ENCODE results near the gene ZEB2. TPM values are rescaled to one million over a fixed set of nuclear protein-coding genes. Genes with fewer than 3 reads are reported as not detected.
"Not testable (repeated sequence)": the region's sequence is repeated elsewhere in the genome, so short reads cannot be mapped to it uniquely, and the experiment has no call there.

ZEB2 gene
- total RNA-seq, 2 experiments from 2014 or later, result 4.0 to 16.9 TPM

- Histone ChIP-seq H3K9me2 (ENCODE audit: insufficient read depth, low read length) (no peaks in the 10 kb centered on the region), H3K4me1 (ENCODE audit: insufficient read depth, low read length, poor library complexity, severe bottlenecking) (no peaks in the 10 kb centered on the region), H3K36me3 (ENCODE audit: insufficient read depth, low read length) (no peaks in the 10 kb centered on the region), H3K4me2 (ENCODE audit: low read length) (no peak overlapping the region), H4K20me1 (ENCODE audit: insufficient read depth, low read length) (no peaks in the 10 kb centered on the region), H3K9me3 (ENCODE audit: low read length) (no peaks in the 10 kb centered on the region), H3K4me3 (ENCODE audit: low read depth, low read length, poor library complexity, severe bottlenecking) (no peak overlapping the region), H2AFZ (ENCODE audit: low read length) (no peak overlapping the region), H3K79me2 (ENCODE audit: insufficient read depth, low read depth, low read length) (no peaks in the 10 kb centered on the region), H3K27ac (ENCODE audit: low read depth, low read length, poor library complexity, severe bottlenecking) (no peak overlapping the region)
- ChIA-PET CTCF (ENCODE audit: unreplicated experiment) (no interaction called here), POLR2A (interaction anchor here (0.5 to 1.2 kb wide), 7 partner anchors 9 to 281 kb away, joined by 3 to 4 read pairs (median 3); no protein-coding TSS in a partner anchor)
- intact Hi-C loops (cut with micrococcal nuclease; ENCODE audit: unreplicated experiment), result no loop called here
- TF ChIP-seq EZH2phosphoT487 (IDR thresholded peaks at IDR 0.05; ENCODE audit: borderline replicate concordance, low read depth, low read length), result no peak
- TF ChIP-seq, protein P1, sequence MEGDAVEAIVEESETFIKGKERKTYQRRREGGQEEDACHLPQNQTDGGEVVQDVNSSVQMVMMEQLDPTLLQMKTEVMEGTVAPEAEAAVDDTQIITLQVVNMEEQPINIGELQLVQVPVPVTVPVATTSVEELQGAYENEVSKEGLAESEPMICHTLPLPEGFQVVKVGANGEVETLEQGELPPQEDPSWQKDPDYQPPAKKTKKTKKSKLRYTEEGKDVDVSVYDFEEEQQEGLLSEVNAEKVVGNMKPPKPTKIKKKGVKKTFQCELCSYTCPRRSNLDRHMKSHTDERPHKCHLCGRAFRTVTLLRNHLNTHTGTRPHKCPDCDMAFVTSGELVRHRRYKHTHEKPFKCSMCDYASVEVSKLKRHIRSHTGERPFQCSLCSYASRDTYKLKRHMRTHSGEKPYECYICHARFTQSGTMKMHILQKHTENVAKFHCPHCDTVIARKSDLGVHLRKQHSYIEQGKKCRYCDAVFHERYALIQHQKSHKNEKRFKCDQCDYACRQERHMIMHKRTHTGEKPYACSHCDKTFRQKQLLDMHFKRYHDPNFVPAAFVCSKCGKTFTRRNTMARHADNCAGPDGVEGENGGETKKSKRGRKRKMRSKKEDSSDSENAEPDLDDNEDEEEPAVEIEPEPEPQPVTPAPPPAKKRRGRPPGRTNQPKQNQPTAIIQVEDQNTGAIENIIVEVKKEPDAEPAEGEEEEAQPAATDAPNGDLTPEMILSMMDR (conservative IDR thresholded peaks at IDR 0.05; ENCODE audit: low read length), result no peak
- BruUV-seq (replicated peaks), result no TSS peak
- no peak for DNase-seq (ENCODE audit: low spot score)
These were observed 150.5 kb downstream of the ZEB2 start for GRCh38 chr2:144369416-144369815.

DNA sequence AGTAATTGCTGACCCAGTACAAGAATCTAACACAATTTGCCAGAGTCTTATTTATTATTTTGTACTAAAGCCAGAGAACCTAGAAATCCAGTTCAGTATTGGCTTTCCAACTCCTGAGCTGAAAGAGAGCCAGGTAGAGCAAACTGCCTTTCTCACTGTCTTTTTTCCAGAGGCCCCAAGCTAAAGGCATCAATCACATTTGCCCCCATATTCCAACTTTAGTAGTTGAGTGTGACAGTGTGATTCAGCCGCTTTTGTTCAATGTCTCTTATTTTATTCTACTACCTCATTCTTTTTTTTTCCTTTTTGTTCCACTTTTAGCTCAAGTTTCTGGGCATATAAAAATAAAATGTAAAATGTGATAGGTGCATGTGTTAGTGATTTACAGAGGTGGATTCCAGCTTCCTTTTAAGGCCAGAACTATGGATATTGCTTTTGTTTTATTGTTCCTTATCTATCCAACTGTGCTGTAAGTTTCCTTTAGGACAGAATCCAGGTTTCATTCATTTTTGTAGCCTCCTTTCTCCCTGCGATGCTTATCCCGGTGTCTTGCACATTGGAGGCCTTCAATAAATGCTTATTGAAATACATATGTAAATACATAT, 153.0 kb downstream of the ZEB2 start:
- no peaks in the 10 kb centered on the region for H4K20me1 ChIP-seq (ENCODE audit: insufficient read depth, low read length)
- no peak for TF ChIP-seq EZH2phosphoT487 (IDR thresholded peaks at IDR 0.05; ENCODE audit: borderline replicate concordance, low read depth, low read length)
- TF ChIP-seq, protein P1 (conservative IDR thresholded peaks at IDR 0.05; ENCODE audit: low read length), result no peak
- H3K4me1 ChIP-seq (ENCODE audit: insufficient read depth, low read length, poor library complexity, severe bottlenecking), result no peaks in the 10 kb centered on the region
- no peak for DNase-seq (ENCODE audit: low spot score)
- H3K9me2 ChIP-seq (ENCODE audit: insufficient read depth, low read length), result no peaks in the 10 kb centered on the region
- no TSS peak for BruUV-seq (replicated peaks)
- no peak overlapping the region for H3K4me3 ChIP-seq (ENCODE audit: low read depth, low read length, poor library complexity, severe bottlenecking)
- H3K4me2 ChIP-seq (ENCODE audit: low read length), result no peak overlapping the region
- no peak overlapping the region for H2AFZ ChIP-seq (ENCODE audit: low read length)
- intact Hi-C loops (cut with micrococcal nuclease; ENCODE audit: unreplicated experiment), result no loop called here
- no peaks in the 10 kb centered on the region for H3K36me3 ChIP-seq (ENCODE audit: insufficient read depth, low read length)
- H3K27ac ChIP-seq (ENCODE audit: low read depth, low read length, poor library complexity, severe bottlenecking), result no peak overlapping the region
- no peaks in the 10 kb centered on the region for H3K9me3 ChIP-seq (ENCODE audit: low read length)
- ChIA-PET POLR2A (interaction anchor here (0.8 kb wide), 1 partner anchor 11 kb away, joined by 3 read pairs; no protein-coding TSS in a partner anchor), CTCF (ENCODE audit: unreplicated experiment) (no interaction called here)
- H3K79me2 ChIP-seq (ENCODE audit: insufficient read depth, low read depth, low read length), result no peaks in the 10 kb centered on the region

DNA sequence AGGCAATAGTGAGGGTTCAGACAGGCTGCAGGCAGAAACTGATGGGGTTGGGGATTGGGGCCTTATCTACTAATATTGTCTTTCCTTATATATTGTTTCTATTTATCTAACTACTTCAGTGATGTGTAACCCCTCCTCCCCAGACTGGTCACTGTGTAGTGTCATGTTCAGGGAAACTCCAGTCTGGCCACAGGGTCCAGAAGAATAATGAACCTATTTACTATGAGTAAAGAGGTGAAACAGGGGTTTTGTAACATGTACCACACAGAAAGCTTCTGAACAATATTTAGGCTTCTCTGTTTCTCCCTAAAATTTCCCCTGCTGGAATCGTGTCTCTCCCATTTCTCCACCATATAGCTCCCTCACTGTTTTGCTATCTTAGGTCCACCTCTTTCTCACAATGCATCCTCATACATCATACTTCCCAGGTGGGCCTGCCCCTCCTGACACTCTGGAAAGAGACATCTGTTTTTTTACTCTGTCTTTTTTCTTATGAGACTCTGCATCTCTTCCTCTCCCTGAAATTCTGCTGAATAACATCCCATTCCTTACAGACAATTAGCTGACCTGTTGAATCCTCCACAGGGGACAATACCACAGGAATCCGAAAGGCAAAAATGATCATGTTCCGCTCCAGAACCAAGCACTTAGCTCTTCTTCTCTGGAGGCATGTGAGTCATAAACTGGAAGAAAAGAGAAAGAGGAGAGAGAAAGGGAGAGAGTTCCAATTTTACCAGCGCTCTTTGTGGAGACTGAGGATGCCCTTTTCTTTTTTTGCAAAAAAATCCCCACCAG, 154.8 kb downstream of the ZEB2 start:
- no peak for DNase-seq (ENCODE audit: low spot score)
- intact Hi-C loops (cut with micrococcal nuclease; ENCODE audit: unreplicated experiment), result no loop called here
- TF ChIP-seq EZH2phosphoT487 (IDR thresholded peaks at IDR 0.05; ENCODE audit: borderline replicate concordance, low read depth, low read length), result no peak
- TF ChIP-seq, protein P1 (conservative IDR thresholded peaks at IDR 0.05; ENCODE audit: low read length), result no peak
- H3K36me3 ChIP-seq (ENCODE audit: insufficient read depth, low read length), result no peaks in the 10 kb centered on the region
- ChIA-PET CTCF (ENCODE audit: unreplicated experiment) (no interaction called here), POLR2A (interaction anchor here (0.7 to 1.2 kb wide), 2 partner anchors 11 to 99 kb away, joined by 3 to 4 read pairs; no protein-coding TSS in a partner anchor)
- H3K9me2 ChIP-seq (ENCODE audit: insufficient read depth, low read length), result no peaks in the 10 kb centered on the region
- H3K27ac ChIP-seq (ENCODE audit: low read depth, low read length, poor library complexity, severe bottlenecking), result no peak overlapping the region
- H3K9me3 ChIP-seq (ENCODE audit: low read length), result no peaks in the 10 kb centered on the region
- H2AFZ ChIP-seq (ENCODE audit: low read length), result no peak overlapping the region
- no peaks in the 10 kb centered on the region for H3K79me2 ChIP-seq (ENCODE audit: insufficient read depth, low read depth, low read length)
- BruUV-seq (replicated peaks), result no TSS peak
- no peak overlapping the region for H3K4me3 ChIP-seq (ENCODE audit: low read depth, low read length, poor library complexity, severe bottlenecking)
- H3K4me2 ChIP-seq (ENCODE audit: low read length), result no peak overlapping the region
- H4K20me1 ChIP-seq (ENCODE audit: insufficient read depth, low read length), result no peaks in the 10 kb centered on the region
- H3K4me1 ChIP-seq (ENCODE audit: insufficient read depth, low read length, poor library complexity, severe bottlenecking), result no peaks in the 10 kb centered on the region

GRCh38 chr2:144364247-144364646, 155.7 kb downstream of the ZEB2 start:
- H2AFZ ChIP-seq (ENCODE audit: low read length); H3K27ac ChIP-seq (ENCODE audit: low read depth, low read length, poor library complexity, severe bottlenecking); H3K36me3 ChIP-seq (ENCODE audit: insufficient read depth, low read length); DNase-seq (ENCODE audit: low spot score); intact Hi-C loops (cut with micrococcal nuclease; ENCODE audit: unreplicated experiment); H3K4me1 ChIP-seq (ENCODE audit: insufficient read depth, low read length, poor library complexity, severe bottlenecking); H3K9me3 ChIP-seq (ENCODE audit: low read length); H3K79me2 ChIP-seq (ENCODE audit: insufficient read depth, low read depth, low read length); H3K4me2 ChIP-seq (ENCODE audit: low read length); H3K9me2 ChIP-seq (ENCODE audit: insufficient read depth, low read length); H3K4me3 ChIP-seq (ENCODE audit: low read depth, low read length, poor library complexity, severe bottlenecking); CTCF ChIA-PET (ENCODE audit: unreplicated experiment); BruUV-seq (replicated peaks); H4K20me1 ChIP-seq (ENCODE audit: insufficient read depth, low read length): not testable (repeated sequence)
- POLR2A ChIA-PET, result interaction anchor here (0.5 to 1.1 kb wide), 3 partner anchors 14 to 1377 kb away, joined by 3 to 5 read pairs (median 3); no protein-coding TSS in a partner anchor

All from OCI-LY7 (cell line).